LHCN-M2 (cell line): ENCODE measurements around the gene PPP1R12A. TPM values are rescaled to one million over a fixed set of nuclear protein-coding genes. Genes with fewer than 3 reads are reported as not detected.

Source experiments
- DNase-seq: peaks from one replicate; pipeline ENCODE4 v3.0.0-alpha.2; 2012; ENCODE audit warnings: low read depth
- total RNA-seq: library from RNA; depleted of rRNA; stranded (reverse); fragments of >200 nt; gene quantifications from 2 replicates; pipeline ENCODE4 v1.2.3, GENCODE V29; 2014

The PPP1R12A gene
- total RNA-seq, 1 experiment from 2014 or later: 80.3 TPM

- peak; percentile 51 for DNase-seq
These were observed 888 bp upstream of the PPP1R12A start for GRCh38 chr12:79935624-79936345.

- peak; percentile 55 for DNase-seq
These were observed 446 bp downstream of the PPP1R12A start for GRCh38 chr12:79934281-79935020.

- peak; percentile 7 for DNase-seq
These were observed 1.2 kb downstream of the PPP1R12A start for GRCh38 chr12:79933532-79934264.

- no peak for DNase-seq
These were observed 1.9 kb downstream of the PPP1R12A start for GRCh38 chr12:79933043-79933442.

- no peak for DNase-seq
These were observed 2.5 kb downstream of the PPP1R12A start for GRCh38 chr12:79932357-79932756.

DNA sequence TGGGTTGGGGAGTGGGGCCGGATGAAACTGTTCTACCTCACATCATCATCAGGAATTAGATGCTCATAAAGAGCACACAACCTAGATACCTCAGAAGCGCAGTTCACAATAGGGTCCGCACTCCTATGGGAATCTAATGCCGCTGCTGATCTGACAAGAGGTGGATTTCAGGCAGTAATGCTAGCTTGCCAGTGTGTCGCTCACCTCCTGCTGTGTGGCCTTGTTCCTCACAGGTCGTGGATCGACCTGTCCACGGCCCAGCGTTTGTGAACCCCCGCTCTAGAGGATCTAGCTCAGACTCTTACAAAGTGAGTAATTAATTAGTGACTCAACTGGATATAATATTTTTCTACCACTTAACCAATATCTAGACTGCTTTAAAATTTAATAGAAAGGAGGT lies 5.8 kb downstream of the PPP1R12A start:
- DNase-seq: no peak

DNA sequence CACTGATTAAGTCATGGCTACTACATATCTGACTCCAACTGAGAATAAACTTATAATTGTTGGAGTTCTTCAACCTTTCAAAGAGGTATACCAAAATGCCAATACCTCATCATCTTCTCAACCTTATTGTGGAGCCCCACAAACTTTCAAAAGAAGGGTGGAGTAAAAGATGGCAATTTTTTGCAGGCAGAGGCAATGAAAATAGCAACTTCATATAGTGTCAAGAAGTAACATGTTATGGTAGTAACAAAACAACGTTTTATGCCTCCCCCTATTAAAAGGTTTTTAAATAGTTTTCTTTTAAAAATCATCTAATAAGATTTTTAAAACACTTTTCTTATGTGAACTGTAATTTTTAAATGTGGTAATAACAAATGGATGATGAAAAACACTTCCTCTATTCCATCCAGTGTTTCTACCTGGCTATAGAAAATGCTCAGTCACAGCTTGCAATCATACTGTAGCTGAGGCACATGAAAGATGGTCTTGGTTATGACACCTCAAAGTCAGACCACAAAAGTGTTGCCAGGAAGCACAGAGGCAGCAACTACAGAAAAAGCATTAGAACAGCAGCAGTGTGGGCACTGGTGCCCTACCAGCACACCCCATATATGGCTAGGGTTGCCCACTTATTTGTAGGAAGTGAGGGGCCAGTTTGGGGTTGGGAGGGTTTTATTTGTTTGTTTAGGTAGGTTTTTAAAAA lies 7.0 kb downstream of the PPP1R12A start:
- DNase-seq: peak; percentile 21

DNA sequence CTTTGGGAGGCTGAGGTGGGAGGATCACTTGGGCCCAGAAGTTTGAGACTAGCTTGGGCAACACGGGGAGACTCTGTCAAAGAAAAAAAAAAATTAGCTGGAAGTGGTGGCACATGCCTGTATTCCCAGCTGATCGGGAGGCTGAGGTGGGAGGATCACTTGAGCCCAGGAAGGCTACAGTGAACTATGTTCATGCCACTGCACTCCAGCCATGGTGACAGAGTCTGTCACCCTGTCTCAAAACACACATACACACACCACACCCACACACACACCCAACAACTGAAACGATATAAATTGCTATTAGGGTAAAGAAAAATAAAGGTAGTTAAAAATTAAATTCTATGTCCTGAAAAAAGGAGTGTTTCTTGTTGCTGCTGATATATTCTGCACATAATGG lies 7.9 kb downstream of the PPP1R12A start:
- no peak for DNase-seq

DNA sequence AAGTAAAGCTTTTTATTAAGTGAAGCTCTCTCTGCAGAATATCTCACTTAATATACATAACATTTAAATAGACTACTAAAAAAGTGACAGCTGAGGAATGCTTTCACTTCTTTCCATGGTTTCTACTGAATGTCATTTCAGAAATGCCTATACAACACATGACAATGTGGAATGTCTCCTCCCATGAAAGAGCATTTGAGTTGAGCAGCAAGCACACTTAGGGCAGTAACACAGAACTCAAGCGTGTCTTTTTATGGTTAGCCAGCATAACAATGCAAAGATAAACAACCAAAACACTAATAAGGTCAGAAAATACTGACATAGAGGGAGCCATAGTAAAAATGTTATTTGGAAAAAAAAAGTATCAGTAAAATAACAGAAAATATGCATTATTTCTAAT lies 9.4 kb downstream of the PPP1R12A start:
- DNase-seq: no peak

DNA sequence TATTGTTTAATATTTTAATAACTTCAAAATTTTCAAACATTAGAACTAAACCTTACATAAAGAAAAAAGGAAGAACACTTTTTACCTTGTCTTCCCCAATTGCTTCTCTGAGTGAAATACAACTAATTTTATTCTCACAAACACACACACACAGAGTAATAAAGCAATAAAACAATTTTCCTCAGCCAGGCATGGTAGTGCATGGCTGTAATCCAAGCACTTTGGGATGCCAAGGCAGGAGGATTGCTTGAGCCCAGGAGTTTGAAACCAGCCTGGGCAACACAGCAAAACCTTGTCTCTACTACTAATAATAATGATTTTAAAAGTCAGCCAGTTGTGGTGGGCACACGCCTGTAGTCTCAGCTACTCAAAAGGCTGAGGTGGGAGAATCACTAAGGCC lies 13.1 kb downstream of the PPP1R12A start:
- no peak for DNase-seq

DNA sequence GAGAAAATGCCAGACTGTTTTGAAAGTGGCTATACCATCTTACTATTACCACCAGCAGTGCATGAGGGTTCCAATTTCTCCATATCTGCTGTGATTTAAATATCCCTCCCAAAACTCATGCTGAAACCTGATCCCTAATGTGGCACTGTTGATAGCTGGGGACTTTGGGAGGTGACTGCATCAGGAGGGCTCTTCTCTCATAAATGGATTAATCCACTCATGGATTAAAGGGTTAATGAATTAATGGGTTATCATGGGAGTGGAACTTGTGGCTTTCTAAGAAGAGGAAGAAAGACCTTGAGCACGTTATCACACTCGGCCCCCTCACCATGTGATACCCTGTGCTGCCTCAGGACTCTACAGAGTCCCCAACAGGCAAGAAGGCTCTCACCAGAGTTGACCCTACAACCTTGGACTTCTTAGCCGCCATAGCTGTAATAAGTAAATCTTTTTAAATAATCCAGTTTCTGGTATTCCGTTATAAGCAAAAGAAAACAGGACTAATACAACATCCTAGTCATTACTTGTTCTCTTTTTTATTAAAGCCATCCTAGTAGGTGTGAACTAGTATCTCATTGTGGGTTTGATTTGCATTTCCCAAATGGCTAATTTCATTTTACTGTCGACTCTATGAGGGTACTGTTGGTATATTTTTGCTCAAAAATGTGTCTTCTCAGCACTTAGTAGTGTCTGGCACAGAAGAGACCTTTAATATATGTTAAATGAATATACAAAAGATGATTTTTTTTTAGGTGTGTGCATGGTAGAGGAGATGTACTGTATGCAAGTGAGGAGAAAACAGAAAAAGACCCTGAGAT lies 14.3 kb downstream of the PPP1R12A start:
- DNase-seq: no peak

- no peak for DNase-seq
These were observed 15.1 kb downstream of the PPP1R12A start for GRCh38 chr12:79919762-79920161.

DNA sequence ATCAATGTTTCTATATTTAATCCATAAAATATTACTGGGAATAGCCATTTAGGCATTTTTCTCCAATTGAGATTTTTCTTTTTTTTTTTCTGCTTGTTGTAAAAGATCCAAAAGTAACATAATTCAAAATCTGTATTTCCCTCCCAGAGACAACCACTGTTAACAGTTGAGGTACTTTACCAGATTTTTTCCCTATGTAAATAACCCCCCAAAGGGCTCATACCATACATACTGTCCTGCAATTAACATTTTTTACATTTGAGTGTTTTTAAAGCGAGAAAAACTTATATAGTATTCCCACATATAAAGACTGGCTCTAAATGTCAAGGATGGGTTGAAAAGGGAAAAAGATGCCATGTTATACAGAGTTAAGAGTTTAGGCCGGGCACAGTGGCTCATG lies 18.1 kb downstream of the PPP1R12A start:
- DNase-seq: no peak

GRCh38 chr12:79911889-79912656 lies 22.8 kb downstream of the PPP1R12A start:
- peak; percentile 23 for DNase-seq

GRCh38 chr12:79908366-79908765 lies 26.5 kb downstream of the PPP1R12A start:
- no peak for DNase-seq

DNA sequence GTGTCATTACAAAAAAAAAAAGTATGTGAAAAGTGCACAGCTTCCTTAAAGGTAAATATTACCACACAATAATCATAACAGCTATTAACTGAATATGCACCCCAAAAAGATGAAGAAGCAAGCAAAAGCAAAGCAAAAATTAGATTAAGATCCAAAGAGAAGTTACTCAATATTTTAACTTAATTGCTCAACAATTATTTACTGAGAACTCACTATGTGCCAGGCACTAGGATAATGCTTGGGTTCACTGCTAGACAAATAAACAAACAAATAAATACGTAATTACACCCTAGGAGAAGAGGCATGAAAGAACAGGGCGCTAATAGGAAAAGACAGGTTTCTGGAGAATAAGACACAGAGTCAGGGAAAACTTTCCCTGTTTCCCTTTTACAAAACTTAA lies 33.4 kb downstream of the PPP1R12A start:
- no peak for DNase-seq

DNA sequence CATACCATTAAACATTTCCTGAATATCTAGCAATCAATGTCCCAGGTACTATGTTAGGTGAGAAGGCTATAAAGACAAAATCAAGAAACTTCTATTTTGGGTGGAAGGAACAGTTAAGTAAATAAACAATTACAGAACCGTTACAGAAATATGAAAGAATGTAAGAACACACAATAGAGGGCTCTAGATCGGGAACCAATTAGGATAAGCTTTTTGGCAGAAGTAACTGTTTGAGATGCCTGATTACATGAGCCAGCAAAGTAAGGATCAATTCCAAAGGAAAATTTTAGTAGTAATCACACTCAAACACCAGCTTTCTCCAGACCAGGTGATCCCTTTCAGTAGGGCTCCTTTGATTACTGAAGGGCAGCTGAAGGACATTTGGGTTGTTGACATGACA lies 33.9 kb downstream of the PPP1R12A start:
- DNase-seq: no peak

- DNase-seq: no peak
These were observed 34.7 kb downstream of the PPP1R12A start for GRCh38 chr12:79900199-79900598.

- DNase-seq: peak; percentile 96
These were observed 37.3 kb downstream of the PPP1R12A start for GRCh38 chr12:79897617-79898016.

DNA sequence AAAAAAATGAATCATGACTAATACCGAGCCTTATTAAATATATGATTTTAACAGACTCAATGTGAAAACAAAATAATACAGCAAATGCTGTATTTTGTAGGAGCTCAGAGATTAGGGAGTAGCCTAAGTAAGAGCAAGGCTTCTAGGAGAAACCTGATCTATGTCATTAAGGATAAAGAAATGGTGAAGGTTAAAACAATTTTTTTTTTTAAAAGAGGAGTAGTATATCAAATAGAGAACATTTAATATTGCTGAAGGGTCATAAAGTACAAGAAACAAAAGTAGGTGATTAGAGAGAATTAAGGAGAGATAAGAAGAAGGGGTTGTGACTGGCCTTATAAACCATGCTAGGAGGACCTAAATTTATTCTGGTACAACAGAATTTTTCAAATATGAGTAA lies 39.1 kb downstream of the PPP1R12A start:
- DNase-seq: no peak
